ENCODE measurements around the gene PQBP1.
"Not testable (repeated sequence)": the region's sequence is repeated elsewhere in the genome, so short reads cannot be mapped to it uniquely, and the experiment has no call there.

Gene PQBP1, protein sequence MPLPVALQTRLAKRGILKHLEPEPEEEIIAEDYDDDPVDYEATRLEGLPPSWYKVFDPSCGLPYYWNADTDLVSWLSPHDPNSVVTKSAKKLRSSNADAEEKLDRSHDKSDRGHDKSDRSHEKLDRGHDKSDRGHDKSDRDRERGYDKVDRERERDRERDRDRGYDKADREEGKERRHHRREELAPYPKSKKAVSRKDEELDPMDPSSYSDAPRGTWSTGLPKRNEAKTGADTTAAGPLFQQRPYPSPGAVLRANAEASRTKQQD

GRCh38 chrX:48897625-48898306, at the start of gene PQBP1, which contains the start of gene TIMM17B:
PQBP1 (plus strand) TSS chrX:48897930; CDS start chrX:48898510, 580 bp downstream.
TIMM17B (minus strand) TSS chrX:48897768; CDS start chrX:48897749, 19 bp downstream.
- peak within 1 kb of the TSS; percentile 96 for H3K4me3 Mint-ChIP-seq
- no peaks in the 10 kb centered on the region for H3K27me3 Mint-ChIP-seq
- peak within 1 kb of the TSS; percentile 96 for H3K27ac Mint-ChIP-seq
- peaks cover 16% of the 10 kb centered on the region for H3K36me3 Mint-ChIP-seq (ENCODE audit: low read depth)
- peaks cover 25% of the 10 kb centered on the region for H3K4me1 Mint-ChIP-seq (ENCODE audit: low read depth)
- no peaks in the 10 kb centered on the region for H3K9me3 Mint-ChIP-seq

- Mint-ChIP-seq H3K27ac (no peak overlapping the region), H3K4me3 (no peak overlapping the region), H3K9me3 (no peaks in the 10 kb centered on the region), H3K4me1 (ENCODE audit: low read depth) (peaks cover 5% of the 10 kb centered on the region), H3K36me3 (ENCODE audit: low read depth) (no peaks in the 10 kb centered on the region), H3K27me3 (no peaks in the 10 kb centered on the region)
Observed at GRCh38 chrX:48848847-48849246, 48.9 kb upstream of the PQBP1 start.

- Mint-ChIP-seq H3K36me3 (ENCODE audit: low read depth) (no peaks in the 10 kb centered on the region), H3K27ac (no peak overlapping the region), H3K9me3 (no peaks in the 10 kb centered on the region), H3K4me1 (ENCODE audit: low read depth) (peaks cover 5% of the 10 kb centered on the region), H3K27me3 (peaks cover 3% of the 10 kb centered on the region), H3K4me3 (no peak overlapping the region)
Observed at GRCh38 chrX:48852857-48853256, 44.9 kb upstream of the PQBP1 start.

DNA sequence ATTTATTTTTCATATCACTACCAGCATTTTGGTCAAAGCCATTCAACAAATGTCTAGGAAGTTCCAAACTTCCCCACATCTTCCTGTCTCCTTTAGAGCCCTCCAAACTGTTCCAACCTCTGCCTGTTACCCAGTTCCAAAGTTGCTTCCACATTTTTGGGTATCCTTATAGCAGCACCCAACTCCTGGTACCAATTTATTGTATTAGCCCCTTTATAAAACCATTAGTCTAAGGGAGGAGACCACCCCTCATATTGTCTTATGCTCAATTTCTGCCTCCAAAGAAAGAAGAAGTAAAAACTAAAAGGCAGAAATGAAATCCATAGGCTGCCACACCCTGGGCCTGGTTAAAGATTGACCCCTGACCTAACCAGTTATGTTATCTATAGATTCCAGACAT, 44.2 kb upstream of the PQBP1 start:
- not testable (repeated sequence) for H3K4me1 Mint-ChIP-seq (ENCODE audit: low read depth); H3K9me3 Mint-ChIP-seq; H3K4me3 Mint-ChIP-seq; H3K27me3 Mint-ChIP-seq; H3K36me3 Mint-ChIP-seq (ENCODE audit: low read depth); H3K27ac Mint-ChIP-seq

DNA sequence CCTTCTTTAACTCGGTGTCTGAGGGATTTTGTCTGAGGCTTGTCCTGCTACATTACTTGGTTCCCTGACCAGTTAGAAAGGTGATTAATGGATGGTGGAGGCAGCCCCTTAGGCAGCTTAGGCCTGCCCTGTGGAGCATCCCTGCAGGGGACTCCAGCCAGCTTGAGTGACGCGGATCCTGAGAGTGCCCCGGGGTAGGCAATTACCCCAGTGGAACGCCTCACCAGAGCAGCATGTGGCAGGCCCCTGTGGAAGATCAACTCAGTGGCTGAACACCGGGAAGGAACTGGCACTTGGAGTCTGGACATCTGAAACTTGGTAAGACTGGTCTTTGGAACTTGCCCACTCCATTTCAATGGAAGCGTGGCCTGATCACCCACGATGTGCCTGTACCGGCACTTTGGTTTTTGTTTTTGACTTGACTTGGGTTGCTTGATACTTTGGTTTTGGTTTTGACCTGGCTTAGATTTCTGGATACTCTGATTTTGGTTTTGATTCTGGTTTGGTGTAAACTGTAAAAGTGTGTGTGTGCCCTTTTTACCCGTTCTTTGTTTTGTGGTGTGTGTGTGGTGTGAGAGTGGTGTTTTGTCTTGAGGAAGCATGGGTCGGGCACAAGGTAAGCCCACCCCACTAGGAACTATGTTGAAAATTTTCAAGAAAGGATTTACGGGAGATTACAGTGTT, 43.5 kb upstream of the PQBP1 start:
- not testable (repeated sequence) for H3K36me3 Mint-ChIP-seq (ENCODE audit: low read depth); H3K27ac Mint-ChIP-seq; H3K4me1 Mint-ChIP-seq (ENCODE audit: low read depth); H3K4me3 Mint-ChIP-seq; H3K27me3 Mint-ChIP-seq; H3K9me3 Mint-ChIP-seq

- H3K27me3 Mint-ChIP-seq, result peaks cover 3% of the 10 kb centered on the region
- H3K4me3 Mint-ChIP-seq, result no peak overlapping the region
- H3K9me3 Mint-ChIP-seq, result no peaks in the 10 kb centered on the region
- no peaks in the 10 kb centered on the region for H3K36me3 Mint-ChIP-seq (ENCODE audit: low read depth)
- no peak overlapping the region for H3K27ac Mint-ChIP-seq
- no peaks in the 10 kb centered on the region for H3K4me1 Mint-ChIP-seq (ENCODE audit: low read depth)
Observed at GRCh38 chrX:48854898-48855297, 42.8 kb upstream of the PQBP1 start.

DNA sequence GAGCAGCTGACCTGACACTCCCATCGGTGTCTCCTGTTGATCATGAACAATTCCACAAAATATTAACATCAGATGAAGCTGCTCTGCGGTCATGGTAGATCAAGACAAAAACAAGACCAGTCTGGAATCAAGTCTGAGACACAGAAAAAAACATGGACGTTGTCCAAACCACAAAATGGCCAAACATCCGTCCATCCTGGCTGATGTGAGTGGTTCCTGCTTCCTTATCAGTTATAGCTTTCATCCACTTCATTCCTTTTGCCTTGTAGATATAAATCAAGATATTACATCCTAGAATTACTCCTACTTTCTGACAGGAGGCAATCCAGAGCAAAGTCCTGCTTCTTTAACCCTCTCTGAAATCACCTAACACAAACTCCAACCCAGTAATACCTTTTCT, 33.5 kb upstream of the PQBP1 start:
- no peaks in the 10 kb centered on the region for H3K27me3 Mint-ChIP-seq

GRCh38 chrX:48872017-48872416, 25.7 kb upstream of the PQBP1 start:
- not testable (repeated sequence) for H3K4me3 Mint-ChIP-seq; H3K27me3 Mint-ChIP-seq; H3K9me3 Mint-ChIP-seq; H3K27ac Mint-ChIP-seq; H3K4me1 Mint-ChIP-seq (ENCODE audit: low read depth); H3K36me3 Mint-ChIP-seq (ENCODE audit: low read depth)

More for the DNA sequence above, 33.5 kb upstream of the PQBP1 start:
- Mint-ChIP-seq H3K27ac (no peak overlapping the region), H3K4me3 (no peak overlapping the region), H3K9me3 (no peaks in the 10 kb centered on the region), H3K36me3 (ENCODE audit: low read depth) (no peaks in the 10 kb centered on the region), H3K4me1 (ENCODE audit: low read depth) (no peaks in the 10 kb centered on the region)

- H3K4me1 Mint-ChIP-seq (ENCODE audit: low read depth), result not testable (repeated sequence)
Observed at GRCh38 chrX:48876944-48877343, 20.8 kb upstream of the PQBP1 start.

GRCh38 chrX:48883729-48884128, 14.0 kb upstream of the PQBP1 start:
- Mint-ChIP-seq H3K36me3 (ENCODE audit: low read depth) (no peaks in the 10 kb centered on the region), H3K27ac (no peak overlapping the region), H3K4me3 (no peak overlapping the region), H3K4me1 (ENCODE audit: low read depth) (no peaks in the 10 kb centered on the region), H3K9me3 (no peaks in the 10 kb centered on the region), H3K27me3 (no peaks in the 10 kb centered on the region)

More at GRCh38 chrX:48876944-48877343, 20.8 kb upstream of the PQBP1 start:
- not testable (repeated sequence) for H3K9me3 Mint-ChIP-seq; H3K27ac Mint-ChIP-seq; H3K4me3 Mint-ChIP-seq; H3K36me3 Mint-ChIP-seq (ENCODE audit: low read depth); H3K27me3 Mint-ChIP-seq

DNA sequence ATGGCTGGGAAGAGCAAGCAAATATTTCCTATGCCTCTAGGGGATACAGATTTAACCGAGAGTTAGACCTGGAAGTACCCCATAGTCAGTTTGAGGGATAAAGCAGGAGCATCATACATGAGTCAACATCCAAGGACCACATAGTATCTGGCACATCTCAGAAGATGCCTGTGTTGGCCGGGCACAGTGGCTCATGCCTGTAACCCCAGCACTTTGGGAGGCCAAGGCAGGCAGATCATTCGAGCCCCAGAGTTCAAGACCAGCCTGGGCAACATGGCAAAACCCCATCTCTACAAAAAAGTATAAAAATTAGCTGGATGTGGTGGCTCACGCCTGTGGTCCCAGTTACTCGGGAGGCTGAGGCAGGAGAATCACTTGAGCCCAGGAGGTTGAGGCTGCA, 11.1 kb upstream of the PQBP1 start:
- not testable (repeated sequence) for H3K4me1 Mint-ChIP-seq (ENCODE audit: low read depth); H3K27ac Mint-ChIP-seq; H3K27me3 Mint-ChIP-seq; H3K36me3 Mint-ChIP-seq (ENCODE audit: low read depth); H3K4me3 Mint-ChIP-seq; H3K9me3 Mint-ChIP-seq

GRCh38 chrX:48890296-48890925, 7.3 kb upstream of the PQBP1 start:
- peak overlapping the region; percentile 78 for H3K27ac Mint-ChIP-seq
- no peaks in the 10 kb centered on the region for H3K27me3 Mint-ChIP-seq
- H3K36me3 Mint-ChIP-seq (ENCODE audit: low read depth), result peaks cover 3% of the 10 kb centered on the region
- peaks cover 16% of the 10 kb centered on the region for H3K4me1 Mint-ChIP-seq (ENCODE audit: low read depth)
- H3K4me3 Mint-ChIP-seq, result peak overlapping the region; percentile 75
- H3K9me3 Mint-ChIP-seq, result no peaks in the 10 kb centered on the region

DNA sequence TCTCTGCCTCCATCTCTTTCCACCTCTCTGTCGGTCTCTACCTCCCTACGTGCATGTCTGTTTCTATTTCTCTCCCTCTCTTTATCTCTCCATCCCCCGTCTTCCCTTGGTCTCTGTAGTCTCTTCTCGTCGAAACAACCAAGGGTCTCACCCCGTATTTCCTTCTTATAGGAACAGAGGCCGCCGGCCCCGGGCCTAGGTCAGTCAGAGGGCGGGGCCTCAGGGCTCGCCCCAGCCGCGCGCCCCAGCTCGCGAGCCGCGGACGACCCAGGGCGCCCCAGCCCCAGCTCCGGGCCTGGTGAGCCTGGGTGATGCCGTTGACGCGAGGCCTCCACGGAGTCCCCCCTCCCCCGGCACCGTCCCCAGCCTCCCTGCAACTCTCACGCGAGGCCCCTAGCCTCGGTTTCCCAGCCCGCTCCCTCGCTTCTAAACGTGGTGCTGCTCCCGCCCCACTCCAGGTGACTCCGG, 6.8 kb upstream of the PQBP1 start:
- peaks cover 16% of the 10 kb centered on the region for H3K4me1 Mint-ChIP-seq (ENCODE audit: low read depth)
- H3K27me3 Mint-ChIP-seq, result no peaks in the 10 kb centered on the region
- H3K9me3 Mint-ChIP-seq, result no peaks in the 10 kb centered on the region
- H3K27ac Mint-ChIP-seq, result peak overlapping the region; percentile 78
- H3K4me3 Mint-ChIP-seq, result peak overlapping the region; percentile 75
- peaks cover 5% of the 10 kb centered on the region for H3K36me3 Mint-ChIP-seq (ENCODE audit: low read depth)

- Mint-ChIP-seq H3K9me3 (no peaks in the 10 kb centered on the region), H3K27me3 (no peaks in the 10 kb centered on the region), H3K36me3 (ENCODE audit: low read depth) (peaks cover 5% of the 10 kb centered on the region), H3K27ac (peak overlapping the region; percentile 26), H3K4me3 (peak overlapping the region; percentile 63), H3K4me1 (ENCODE audit: low read depth) (peaks cover 21% of the 10 kb centered on the region)
Observed at GRCh38 chrX:48891402-48892288, 6.1 kb upstream of the PQBP1 start.

Measured in stimulated activated naive CD8-positive, alpha-beta T cell treated with anti-CD3 and anti-CD28 coated beads, Interleukin-15, Interleukin-2, amounts not matched to agents 100 ng/mL and 50 ng/mL, for 24 hours (primary cell).